MG63 (cell line): ENCODE data around the gene ADARB2. TPM values are rescaled to one million over a fixed set of nuclear protein-coding genes. Genes with fewer than 3 reads are reported as not detected.
"Not testable (repeated sequence)": the region's sequence is repeated elsewhere in the genome, so short reads cannot be mapped to it uniquely, and the experiment has no call there.

Experiments
- DNase-seq: peaks from one replicate; pipeline ENCODE4 v3.0.0-alpha.2; 2020
- H3K27me3 ChIP-seq: fragments of 250-450 bp; sonication (Bioruptor Pico); 2 replicates; pipeline ENCODE4 v1.5.1; 2020; ENCODE audit warnings: mild to moderate bottlenecking, moderate library complexity
- H3K36me3 ChIP-seq: fragments of 250-450 bp; sonication (Bioruptor Pico); 2 replicates; pipeline ENCODE4 v1.5.1; 2020; ENCODE audit warnings: mild to moderate bottlenecking, moderate library complexity
- H3K4me3 ChIP-seq: fragments of 250-450 bp; sonication (Bioruptor Pico); 2 replicates; pipeline ENCODE4 v1.5.1; 2020; ENCODE audit warnings: mild to moderate bottlenecking, moderate library complexity
- H3K9me3 ChIP-seq: fragments of 250-450 bp; sonication (Bioruptor Pico); 2 replicates; pipeline ENCODE4 v1.5.1; 2020; ENCODE audit warnings: mild to moderate bottlenecking, moderate library complexity
- total RNA-seq: library from RNA; depleted of rRNA; stranded (reverse); fragments of >200 nt; shearing (Covaris generic); gene quantifications from 2 replicates; pipeline ENCODE4 v1.2.3, GENCODE V29; 2014; ENCODE audit warnings: low replicate concordance

Gene ADARB2
- total RNA-seq, 1 experiment from 2014 or later = not detected

- peaks cover 12% of the 10 kb centered on the region for H3K27me3 ChIP-seq
- no peaks in the 10 kb centered on the region for H3K36me3 ChIP-seq
- DNase-seq = no peak
- no peaks in the 10 kb centered on the region for H3K9me3 ChIP-seq
- H3K4me3 ChIP-seq = no peak overlapping the region
Observed at GRCh38 chr10:1419796-1420610, 317.3 kb downstream of the ADARB2 start.

- no peaks in the 10 kb centered on the region for H3K36me3 ChIP-seq
- H3K27me3 ChIP-seq = peaks cover 11% of the 10 kb centered on the region
- H3K9me3 ChIP-seq = no peaks in the 10 kb centered on the region
- DNase-seq = no peak
- no peak overlapping the region for H3K4me3 ChIP-seq
Observed at GRCh38 chr10:1418031-1418550, 319.2 kb downstream of the ADARB2 start.

GRCh38 chr10:1417574-1417973, 319.8 kb downstream of the ADARB2 start:
- no peaks in the 10 kb centered on the region for H3K9me3 ChIP-seq
- no peak for DNase-seq
- no peaks in the 10 kb centered on the region for H3K36me3 ChIP-seq
- peaks cover 14% of the 10 kb centered on the region for H3K27me3 ChIP-seq
- H3K4me3 ChIP-seq = no peak overlapping the region

GRCh38 chr10:1416456-1417037, 320.8 kb downstream of the ADARB2 start:
- Histone ChIP-seq H3K36me3 (no peaks in the 10 kb centered on the region), H3K9me3 (no peaks in the 10 kb centered on the region), H3K4me3 (no peak overlapping the region), H3K27me3 (peaks cover 16% of the 10 kb centered on the region)
- DNase-seq = no peak

GRCh38 chr10:1414893-1415292, 322.4 kb downstream of the ADARB2 start:
- DNase-seq = no peak
- no peaks in the 10 kb centered on the region for H3K9me3 ChIP-seq
- no peak overlapping the region for H3K4me3 ChIP-seq
- H3K27me3 ChIP-seq = peaks cover 13% of the 10 kb centered on the region
- H3K36me3 ChIP-seq = no peaks in the 10 kb centered on the region

- H3K9me3 ChIP-seq, H3K36me3 ChIP-seq, H3K27me3 ChIP-seq, H3K4me3 ChIP-seq, DNase-seq: not testable (repeated sequence)
Observed at GRCh38 chr10:1414346-1414745, 323.0 kb downstream of the ADARB2 start.

- H3K4me3 ChIP-seq = no peak overlapping the region
- no peaks in the 10 kb centered on the region for H3K9me3 ChIP-seq
- H3K36me3 ChIP-seq = no peaks in the 10 kb centered on the region
- DNase-seq = no peak
- H3K27me3 ChIP-seq = peaks cover 6% of the 10 kb centered on the region; the same call in 1 of the 2 replicates
Observed at GRCh38 chr10:1413823-1414222, 323.5 kb downstream of the ADARB2 start.

- no peaks in the 10 kb centered on the region for H3K36me3 ChIP-seq
- no peak for DNase-seq
- H3K27me3 ChIP-seq = peaks cover 6% of the 10 kb centered on the region; the same call in 1 of the 2 replicates
- no peaks in the 10 kb centered on the region for H3K9me3 ChIP-seq
- no peak overlapping the region for H3K4me3 ChIP-seq
Observed at GRCh38 chr10:1413256-1413655, 324.1 kb downstream of the ADARB2 start.

GRCh38 chr10:1412531-1413189, 324.7 kb downstream of the ADARB2 start:
- no peaks in the 10 kb centered on the region for H3K36me3 ChIP-seq
- H3K4me3 ChIP-seq = no peak overlapping the region
- DNase-seq = no peak
- no peaks in the 10 kb centered on the region for H3K9me3 ChIP-seq
- H3K27me3 ChIP-seq = peaks cover 6% of the 10 kb centered on the region; the same call in 1 of the 2 replicates

GRCh38 chr10:1411956-1412355, 325.4 kb downstream of the ADARB2 start:
- no peak overlapping the region for H3K4me3 ChIP-seq
- DNase-seq = no peak
- peaks cover 6% of the 10 kb centered on the region; the same call in 1 of the 2 replicates for H3K27me3 ChIP-seq
- no peaks in the 10 kb centered on the region for H3K36me3 ChIP-seq
- no peaks in the 10 kb centered on the region for H3K9me3 ChIP-seq

- no peak overlapping the region for H3K4me3 ChIP-seq
- H3K9me3 ChIP-seq = no peaks in the 10 kb centered on the region
- no peak for DNase-seq
Observed at GRCh38 chr10:1411451-1411850, 325.9 kb downstream of the ADARB2 start.

GRCh38 chr10:1410469-1411395, 326.6 kb downstream of the ADARB2 start:
- H3K4me3 ChIP-seq = no peak overlapping the region
- peaks cover 6% of the 10 kb centered on the region; the same call in 1 of the 2 replicates for H3K27me3 ChIP-seq
- H3K36me3 ChIP-seq = no peaks in the 10 kb centered on the region
- no peaks in the 10 kb centered on the region for H3K9me3 ChIP-seq
- no peak for DNase-seq

More at GRCh38 chr10:1411451-1411850, 325.9 kb downstream of the ADARB2 start:
- no peaks in the 10 kb centered on the region for H3K36me3 ChIP-seq
- H3K27me3 ChIP-seq = peaks cover 6% of the 10 kb centered on the region; the same call in 1 of the 2 replicates

GRCh38 chr10:1410032-1410431, 327.3 kb downstream of the ADARB2 start:
- peaks cover 6% of the 10 kb centered on the region; the same call in 1 of the 2 replicates for H3K27me3 ChIP-seq
- no peak overlapping the region for H3K4me3 ChIP-seq
- H3K36me3 ChIP-seq = no peaks in the 10 kb centered on the region
- H3K9me3 ChIP-seq = no peaks in the 10 kb centered on the region
- DNase-seq = no peak

- Histone ChIP-seq H3K4me3 (no peak overlapping the region), H3K9me3 (no peaks in the 10 kb centered on the region), H3K36me3 (no peaks in the 10 kb centered on the region), H3K27me3 (peaks cover 6% of the 10 kb centered on the region; the same call in 1 of the 2 replicates)
- DNase-seq = no peak
Observed at GRCh38 chr10:1409392-1409791, 327.9 kb downstream of the ADARB2 start.

GRCh38 chr10:1408651-1409367, 328.5 kb downstream of the ADARB2 start:
- Histone ChIP-seq H3K4me3 (no peak overlapping the region), H3K9me3 (no peaks in the 10 kb centered on the region), H3K36me3 (no peaks in the 10 kb centered on the region), H3K27me3 (peaks cover 6% of the 10 kb centered on the region; the same call in 1 of the 2 replicates)
- DNase-seq = no peak
